K562 (cell line): Measurements from ENCODE around the gene TYROBP. TPM values are rescaled to one million over a fixed set of nuclear protein-coding genes. Genes with fewer than 3 reads are reported as not detected.

Source experiments
- ATAC-seq: fragments of 200-7000 bp; cut with Tn5 transposase; 3 replicates; pipeline ENCODE4 v1.9.1; 2020; ENCODE audit warnings: moderate library complexity
- BruUV-seq: library from RNA; stranded (reverse); fragments of 400-500 nt; replicated peaks from 2 replicates; lab custom pipeline; 2021; lab: Mats Ljungman, UMichigan
- CTCF ChIA-PET: fragments of 300-600 bp; formaldehyde crosslinking; extraction: SDS; loops from one replicate; lab custom pipeline; 2021; ENCODE audit warnings: low intra/inter-chr PET ratio; lab: Yijun Ruan, JAX
- POLR2A ChIA-PET: fragments of 300-600, 350-650 bp; sonication (Branson Sonifier 250); formaldehyde crosslinking; extraction: SDS; loops from one replicate; lab custom pipeline; 2021; ENCODE audit warnings: antibody characterized with exemption, inconsistent platforms; lab: Yijun Ruan, JAX
- DNase-seq, 4 experiments: peaks; one replicate each; pipeline versions ENCODE4 v3.0.0 to v3.0.0-alpha.2; 2011 to 2018; ENCODE audit warnings: low spot score in 3 of 4, mixed read lengths in 3 of 4; ENCODE audit errors: extremely low read depth in 1 of 4
- FAIRE-seq: peaks from 2 replicates; lab custom pipeline; 2011; peaks lifted over from hg19 to GRCh38; lab: Jason Lieb, UNC
- H2AFZ ChIP-seq: 2 replicates; pipeline ENCODE4 v1.6.0; 2011; ENCODE audit warnings: low read depth, low read length, control low read depth, inconsistent platforms
- H3K27ac ChIP-seq: fragments of 200-600 bp; 3 replicates; pipeline ENCODE4 v1.8.0; 2011; ENCODE audit warnings: low read depth, mild to moderate bottlenecking, control low read depth, inconsistent platforms, low read length, moderate library complexity, mixed read lengths; ENCODE audit errors: extremely low read depth
- H3K27me3 ChIP-seq, 2 experiments: fragments of 300-600 bp in 1 of 2; 2 replicates in 1 of 2; 3 replicates in 1 of 2; pipeline versions ENCODE4 v1.6.0 to v1.8.0; 2011; ENCODE audit warnings: inconsistent platforms in 2 of 2, low read length in 2 of 2, mild to moderate bottlenecking in 1 of 2, mixed read lengths in 1 of 2, moderate library complexity in 1 of 2; ENCODE audit not compliant: control insufficient read depth in 2 of 2, insufficient read depth in 2 of 2
- H3K36me3 ChIP-seq: fragments of 300-600 bp; 3 replicates; pipeline ENCODE4 v1.8.0; 2011; ENCODE audit warnings: mild to moderate bottlenecking, low read length, inconsistent platforms; ENCODE audit not compliant: control insufficient read depth, insufficient read depth
- H3K4me1 ChIP-seq, 2 experiments: fragments of 200-600 bp in 1 of 2; replicated peaks in 1 of 2; 2 replicates in 1 of 2; 3 replicates in 1 of 2; pipeline versions ENCODE4 v1.5.1 to v1.8.0; 2011; ENCODE audit warnings: inconsistent platforms in 2 of 2, low read length in 2 of 2, mild to moderate bottlenecking in 1 of 2, mixed read lengths in 1 of 2, moderate library complexity in 1 of 2; ENCODE audit not compliant: control insufficient read depth in 2 of 2, insufficient read depth in 2 of 2
- H3K4me2 ChIP-seq: 2 replicates; pipeline ENCODE4 v1.6.1; 2011; ENCODE audit warnings: low read length, control low read depth, inconsistent platforms, mixed read lengths; ENCODE audit not compliant: insufficient read depth
- H3K4me3 ChIP-seq: fragments of 200-600 bp; sonication (generic), shearing (Covaris generic); 2 replicates; pipeline ENCODE4 v1.5.1; 2016; ENCODE audit warnings: control low read depth, inconsistent platforms
- H3K79me2 ChIP-seq: fragments of 200-600 bp; 3 replicates; pipeline ENCODE4 v1.8.0; 2011; ENCODE audit warnings: low read length, inconsistent platforms; ENCODE audit not compliant: control insufficient read depth, insufficient read depth
- H3K9ac ChIP-seq, 2 experiments: 2 replicates each; pipeline versions ENCODE4 v1.6.0 to v1.6.1; 2011; ENCODE audit warnings: low read depth in 2 of 2, low read length in 2 of 2, control low read depth in 1 of 2, inconsistent platforms in 1 of 2, mild to moderate bottlenecking in 1 of 2, mixed read lengths in 1 of 2; ENCODE audit not compliant: insufficient read depth in 1 of 2
- H3K9me1 ChIP-seq: one replicate; pipeline ENCODE4 v1.6.0; 2011; ENCODE audit warnings: inconsistent platforms, mild to moderate bottlenecking, low read length, moderate library complexity; ENCODE audit not compliant: control insufficient read depth, insufficient read depth
- H3K9me3 ChIP-seq: replicated peaks from 2 replicates; pipeline ENCODE4 v1.5.1; 2011; ENCODE audit warnings: low read depth, low read length, inconsistent platforms; ENCODE audit not compliant: control insufficient read depth, insufficient read depth
- H4K20me1 ChIP-seq: replicated peaks from 2 replicates; pipeline ENCODE4 v1.6.1; 2011; ENCODE audit warnings: low read length, inconsistent platforms, mixed read lengths; ENCODE audit not compliant: control insufficient read depth, insufficient read depth
- CBX2 ChIP-seq: fragments of 200-600 bp; sonication (generic); IDR thresholded peaks from one replicate; pipeline ENCODE4 v1.6.1; 2012; ENCODE audit warnings: mild to moderate bottlenecking, low read length, inconsistent platforms; ENCODE audit not compliant: insufficient read depth, poor library complexity, severe bottlenecking
- E4F1 ChIP-seq: fragments of 250-450 bp; sonication (Bioruptor Pico); IDR thresholded peaks from 2 replicates; pipeline ENCODE4 v1.5.0; 2021; ENCODE audit warnings: mild to moderate bottlenecking, borderline replicate concordance
- FUS ChIP-seq: fragments of 200-400 bp; formaldehyde crosslinking; optimal IDR thresholded peaks from 2 replicates; pipeline ENCODE3; 2017; ENCODE audit warnings: low read depth, low read length
- GATA2 ChIP-seq: sonication (generic); formaldehyde crosslinking; IDR thresholded peaks from 2 replicates; pipeline ENCODE4 v1.4.0; 2020; ENCODE audit warnings: mild to moderate bottlenecking, missing genetic modification reagents
- HDAC8 ChIP-seq: fragments of 450-650 bp; IDR thresholded peaks from 2 replicates; pipeline ENCODE4 v1.6.1; 2016; ENCODE audit warnings: mild to moderate bottlenecking, missing genetic modification characterization, moderate library complexity, missing compliant biosample characterization
- HES1 ChIP-seq: fragments of 450-650 bp; IDR thresholded peaks from 2 replicates; pipeline ENCODE4 v1.6.1; 2016; ENCODE audit warnings: low read depth, mild to moderate bottlenecking, moderate library complexity
- HNRNPUL1 ChIP-seq: fragments of 200-400 bp; formaldehyde crosslinking; IDR thresholded peaks from 2 replicates; pipeline ENCODE4 v1.6.1; 2017; ENCODE audit warnings: low read length
- JUNB ChIP-seq: fragments of 450-650 bp; formaldehyde crosslinking; conservative IDR thresholded peaks from 2 replicates; pipeline ENCODE4 v1.4.0; 2020; ENCODE audit warnings: mild to moderate bottlenecking
- MXI1 ChIP-seq: IDR thresholded peaks from 2 replicates; pipeline ENCODE4 v1.6.1; 2011; ENCODE audit warnings: low read depth, mild to moderate bottlenecking, improper control_type of control experiment, low read length
- NCOR1 ChIP-seq: fragments of 450-650 bp; IDR thresholded peaks from 2 replicates; pipeline ENCODE4 v1.6.1; 2016; ENCODE audit warnings: mild to moderate bottlenecking, moderate library complexity
- NR0B1 ChIP-seq: fragments of 450-650 bp; IDR thresholded peaks from one replicate; pipeline ENCODE4 v1.6.1; 2018; ENCODE audit warnings: mild to moderate bottlenecking, moderate library complexity; ENCODE audit not compliant: partially characterized antibody
- PRPF4 ChIP-seq: fragments of 200-400 bp; formaldehyde crosslinking; IDR thresholded peaks from one replicate; pipeline ENCODE4 v1.6.1; 2017; ENCODE audit warnings: low read length, low read depth, mild to moderate bottlenecking; ENCODE audit not compliant: insufficient read depth, poor library complexity, severe bottlenecking
- SIN3B ChIP-seq: fragments of 450-650 bp; IDR thresholded peaks from 2 replicates; pipeline ENCODE4 v1.6.1; 2017; ENCODE audit warnings: low read depth, mild to moderate bottlenecking, moderate library complexity
- ZNF639 ChIP-seq, 2 experiments: fragments of 200-800 bp in 1 of 2; sonication (Bioruptor generic) in 1 of 2; sonication (generic) in 1 of 2; formaldehyde crosslinking in 1 of 2; IDR thresholded peaks in 1 of 2; conservative IDR thresholded peaks in 1 of 2; 2 replicates each; pipeline versions ENCODE4 v1.5.0 to v1.6.1; 2016 to 2020; ENCODE audit warnings: missing compliant biosample characterization in 1 of 2, missing genetic modification characterization in 1 of 2, missing genetic modification reagents in 1 of 2
- ZNF717 ChIP-seq: fragments of 250-450 bp; sonication (Bioruptor Pico); IDR thresholded peaks from 2 replicates; pipeline ENCODE4 v1.5.0; 2021
- ZNF778 ChIP-seq: fragments of 450-650 bp; formaldehyde crosslinking; IDR thresholded peaks from 2 replicates; pipeline ENCODE4 v1.4.0; 2020; ENCODE audit warnings: mild to moderate bottlenecking, moderate library complexity
- WGBS: fragments of 100-300 bp; shearing (Covaris generic); methylation state at CpG from one replicate; pipeline ENCODE4 v1.1.6; 2016; ENCODE audit warnings: low coverage, mixed read lengths; ENCODE audit not compliant: insufficient coverage; ENCODE audit errors: missing lambda C conversion rate; 5-methylcytosine and 5-hydroxymethylcytosine counted together
- in situ Hi-C: fragments of 300-500 bp; cut with MboI; formaldehyde crosslinking; loops from 4 replicates; pipeline ENCODE4 v1.15.0; 2018; ENCODE audit warnings: inconsistent platforms, mixed read lengths
- intact Hi-C: fragments of 100-400 bp; cut with micrococcal nuclease; formaldehyde crosslinking; loops from 2 replicates; pipeline ENCODE4 v1.14.2; 2022
- polyA plus RNA-seq, 8 experiments: library from polyadenylated mRNA; depleted of rRNA in 4 of 8; stranded (reverse) in 5 of 8; unstranded in 3 of 8; fragments of >200 nt; fragmentation: Nextera tagmentation in 2 of 8; fragmentation: Illumina TruSeq in 1 of 8; extraction: Ambion mirVana in 2 of 8; extraction: Trizol in 1 of 8; gene quantifications; 2 replicates each; pipeline versions ENCODE4 v1.2.1 to v1.2.3, GENCODE V29; 2011 to 2014; ENCODE audit warnings: inconsistent platforms in 1 of 8, missing spikeins in 1 of 8
- total RNA-seq, 7 experiments: library from RNA; depleted of rRNA in 6 of 7; stranded (reverse); fragments of >200 nt in 6 of 7; fragmentation: Illumina TruSeq in 2 of 7; extraction: Trizol in 2 of 7; gene quantifications; 2 replicates each; pipeline versions ENCODE4 v1.2.1 to v1.2.3, GENCODE V29; 2011 to 2021; ENCODE audit warnings: low replicate concordance in 1 of 7

The TYROBP gene
- total and polyA plus RNA-seq, 9 of the 15 experiments (the other 6 are each of a cell fraction or from before 2014, with no cell fraction given), result 0.72 to 8.2 (median 2.4) TPM

- Histone ChIP-seq H4K20me1 (peaks cover 9% of the 10 kb centered on the region), H3K79me2 (no peaks in the 10 kb centered on the region), H3K4me3 (no peak overlapping the region), H3K9ac (no peak overlapping the region), H3K27ac (no peak overlapping the region), H2AFZ (no peak overlapping the region), H3K4me1 (peaks cover 0 to 10% of the 10 kb centered on the region in 2 experiments; a peak in 2 of 5 replicates), H3K9me3 (no peaks in the 10 kb centered on the region), H3K4me2 (no peak overlapping the region), H3K9me1 (no peaks in the 10 kb centered on the region), H3K36me3 (no peaks in the 10 kb centered on the region), H3K27me3 (peaks cover 24 to 65% of the 10 kb centered on the region in 2 experiments)
- no peak for TF ChIP-seq HES1
- no peak for TF ChIP-seq GATA2 (CRISPR knock-in tag)
- no peak for TF ChIP-seq SIN3B
- TF ChIP-seq MXI1, result no peak
- TF ChIP-seq ZNF639 (CRISPR knock-in tag; conservative IDR thresholded peaks at IDR 0.05 in 1 of 2, IDR thresholded peaks at IDR 0.05 in 1 of 2), result no peak
- no peak for TF ChIP-seq PRPF4
- no peak for TF ChIP-seq NCOR1
- no peak for TF ChIP-seq ZNF778 (CRISPR knock-in tag)
- no peak for TF ChIP-seq HNRNPUL1
- no peak for TF ChIP-seq ZNF717
- TF ChIP-seq E4F1, result no peak
- TF ChIP-seq FUS, result no peak
- TF ChIP-seq JUNB, result no peak
- TF ChIP-seq NR0B1, result no peak
- TF ChIP-seq CBX2, result no peak
- no peak for TF ChIP-seq HDAC8 (tag)
- no peak for FAIRE-seq
- ATAC-seq, result no peak
- CTCF ChIA-PET, result interaction anchor here (0.7 kb wide), 1 partner anchor 107 kb away, joined by 3 read pairs; no protein-coding TSS in a partner anchor
- intact Hi-C loops, result no loop called here
- no TSS peak for BruUV-seq
- 0% methylated on average over 1 of the region's 2 CpGs for WGBS
- DNase-seq, result peak in 1 of 4 experiments; percentile 20
- in situ Hi-C loops, result no loop called here
- POLR2A ChIA-PET, result interaction anchor here (0.6 to 0.9 kb wide), 4 partner anchors 99 to 493 kb away, joined by 3 read pairs; no protein-coding TSS in a partner anchor
These were observed 41.0 kb upstream of the TYROBP start for GRCh38 chr19:35949131-35949530.
